Mesendoderm (in vitro differentiated cells): ENCODE data around the gene C8G.

Experiments used
- DNase-seq: peaks from one replicate; pipeline ENCODE4 v3.0.0; 2013
- H2AK5ac ChIP-seq: 2 replicates; pipeline ENCODE4 v1.6.1; 2013; ENCODE audit warnings: low read length, inconsistent platforms
- H2BK120ac ChIP-seq: 2 replicates; pipeline ENCODE4 v1.6.1; 2013; ENCODE audit warnings: low read depth, mild to moderate bottlenecking, low read length, moderate library complexity, mixed read lengths
- H2BK15ac ChIP-seq: replicated peaks from 2 replicates; pipeline ENCODE4 v1.6.1; 2013; ENCODE audit warnings: low read depth, mild to moderate bottlenecking, moderate library complexity
- H2BK5ac ChIP-seq: 2 replicates; pipeline ENCODE4 v1.6.1; 2013; ENCODE audit warnings: low read length, inconsistent platforms
- H3K18ac ChIP-seq: 2 replicates; pipeline ENCODE4 v1.6.1; 2013; ENCODE audit warnings: mild to moderate bottlenecking, low read length, mixed read lengths
- H3K23ac ChIP-seq: one replicate; pipeline ENCODE4 v1.6.1; 2013; ENCODE audit warnings: low read length
- H3K27ac ChIP-seq: 2 replicates; pipeline ENCODE4 v1.5.1; 2013; ENCODE audit warnings: low read depth, mild to moderate bottlenecking, inconsistent platforms, low read length, moderate library complexity
- H3K27me3 ChIP-seq: 2 replicates; pipeline ENCODE4 v1.6.1; 2013; ENCODE audit warnings: low read length, control low read depth, mild to moderate bottlenecking, inconsistent platforms; ENCODE audit not compliant: insufficient read depth, poor library complexity
- H3K36me3 ChIP-seq: 2 replicates; pipeline ENCODE4 v1.6.1; 2013; ENCODE audit warnings: low read length, inconsistent platforms; ENCODE audit not compliant: control insufficient read depth, insufficient read depth
- H3K4ac ChIP-seq: one replicate; pipeline ENCODE4 v1.6.1; 2013; ENCODE audit warnings: low read depth, mild to moderate bottlenecking, low read length, moderate library complexity
- H3K4me1 ChIP-seq: 2 replicates; pipeline ENCODE4 v1.6.1; 2013; ENCODE audit warnings: low read depth, low read length, inconsistent platforms; ENCODE audit not compliant: control insufficient read depth
- H3K4me2 ChIP-seq: 2 replicates; pipeline ENCODE4 v1.6.1; 2013; ENCODE audit warnings: low read length
- H3K4me3 ChIP-seq: 2 replicates; pipeline ENCODE4 v1.5.1; 2013; ENCODE audit warnings: mild to moderate bottlenecking, low read length
- H3K56ac ChIP-seq: one replicate; pipeline ENCODE4 v1.6.1; 2013; ENCODE audit warnings: low read length
- H3K79me1 ChIP-seq: 2 replicates; pipeline ENCODE4 v1.6.1; 2013; ENCODE audit warnings: low read length, inconsistent platforms
- H3K79me2 ChIP-seq: 2 replicates; pipeline ENCODE4 v1.6.1; 2013; ENCODE audit warnings: mild to moderate bottlenecking, low read length; ENCODE audit not compliant: control insufficient read depth, insufficient read depth
- H3K9ac ChIP-seq: 2 replicates; pipeline ENCODE4 v1.6.1; 2013; ENCODE audit warnings: low read length, inconsistent platforms
- H4K5ac ChIP-seq: one replicate; pipeline ENCODE4 v1.6.1; 2013; ENCODE audit warnings: low read length
- H4K8ac ChIP-seq: one replicate; pipeline ENCODE4 v1.6.1; 2013; ENCODE audit warnings: low read depth, mild to moderate bottlenecking, control low read depth, low read length, moderate library complexity
- WGBS: extraction: QIAGEN DNeasy Blood & Tissue Kit; methylation state at CpG from one replicate; pipeline ENCODE4 v1.1.7; 2013; ENCODE audit warnings: low lambda C conversion rate, missing lambda C conversion rate; ENCODE audit not compliant: insufficient coverage; ENCODE audit errors: extremely low coverage; 5-methylcytosine and 5-hydroxymethylcytosine counted together

Gene C8G

DNA sequence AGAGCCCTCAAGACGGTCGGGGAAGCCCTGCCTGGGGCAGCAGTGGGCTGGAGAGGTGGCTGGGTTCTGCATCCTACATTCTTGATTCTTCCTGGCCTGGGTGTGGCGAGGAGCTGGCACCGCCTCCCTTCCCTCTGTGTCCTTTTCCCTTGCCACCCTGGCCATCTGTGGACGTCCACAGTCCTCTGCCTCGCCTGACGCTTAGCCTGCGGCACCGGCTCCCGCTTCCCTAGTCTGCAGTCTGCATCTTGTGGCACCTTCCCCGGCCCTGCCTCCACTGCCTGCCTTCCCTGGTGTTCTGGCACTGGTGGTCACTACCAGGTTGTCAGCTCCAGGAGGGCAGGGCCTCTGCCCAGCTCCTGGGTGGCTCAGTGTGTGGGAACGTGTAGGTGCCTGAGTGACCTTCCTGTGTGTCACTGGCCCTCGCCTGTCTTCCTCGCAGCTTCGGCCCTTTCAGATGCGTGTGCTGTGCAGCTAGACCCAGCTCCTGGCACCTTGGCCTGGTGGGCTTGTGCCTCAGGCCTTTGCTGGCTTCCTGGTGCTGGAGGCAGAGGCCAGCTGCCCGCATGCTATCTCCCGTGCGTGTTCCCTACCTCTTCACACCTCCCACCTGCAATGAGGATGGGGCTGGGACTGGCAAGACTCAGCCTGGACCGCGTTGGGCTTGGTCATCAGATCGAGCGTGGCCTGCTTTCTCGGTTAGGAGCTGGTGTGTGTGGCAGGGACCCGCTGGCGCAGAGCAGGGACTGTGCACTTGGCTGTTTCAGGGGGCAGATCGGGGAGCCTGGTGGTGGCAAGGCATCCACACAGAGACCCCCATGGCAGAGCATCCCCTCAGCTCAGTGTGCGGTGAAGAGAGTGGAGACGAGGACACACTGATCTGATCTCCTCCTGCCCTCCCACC lies 37.8 kb upstream of the C8G start:
- Histone ChIP-seq H2BK15ac (no peak overlapping the region), H2BK120ac (no peak overlapping the region), H4K8ac (no peak overlapping the region), H2AK5ac (no peak overlapping the region), H3K23ac (no peak overlapping the region), H3K4ac (no peak overlapping the region), H3K36me3 (peaks cover 5% of the 10 kb centered on the region), H3K79me2 (no peaks in the 10 kb centered on the region), H3K79me1 (no peaks in the 10 kb centered on the region), H3K4me1 (no peaks in the 10 kb centered on the region), H3K27ac (no peak overlapping the region), H2BK5ac (no peak overlapping the region), H3K9ac (no peak overlapping the region), H3K56ac (no peak overlapping the region), H3K4me2 (no peak overlapping the region), H3K4me3 (no peak overlapping the region), H3K27me3 (no peaks in the 10 kb centered on the region), H3K18ac (no peak overlapping the region), H4K5ac (no peak overlapping the region)
- no CpG with 5 or more reads among the region's 29 CpGs for WGBS
- no peak for DNase-seq

DNA sequence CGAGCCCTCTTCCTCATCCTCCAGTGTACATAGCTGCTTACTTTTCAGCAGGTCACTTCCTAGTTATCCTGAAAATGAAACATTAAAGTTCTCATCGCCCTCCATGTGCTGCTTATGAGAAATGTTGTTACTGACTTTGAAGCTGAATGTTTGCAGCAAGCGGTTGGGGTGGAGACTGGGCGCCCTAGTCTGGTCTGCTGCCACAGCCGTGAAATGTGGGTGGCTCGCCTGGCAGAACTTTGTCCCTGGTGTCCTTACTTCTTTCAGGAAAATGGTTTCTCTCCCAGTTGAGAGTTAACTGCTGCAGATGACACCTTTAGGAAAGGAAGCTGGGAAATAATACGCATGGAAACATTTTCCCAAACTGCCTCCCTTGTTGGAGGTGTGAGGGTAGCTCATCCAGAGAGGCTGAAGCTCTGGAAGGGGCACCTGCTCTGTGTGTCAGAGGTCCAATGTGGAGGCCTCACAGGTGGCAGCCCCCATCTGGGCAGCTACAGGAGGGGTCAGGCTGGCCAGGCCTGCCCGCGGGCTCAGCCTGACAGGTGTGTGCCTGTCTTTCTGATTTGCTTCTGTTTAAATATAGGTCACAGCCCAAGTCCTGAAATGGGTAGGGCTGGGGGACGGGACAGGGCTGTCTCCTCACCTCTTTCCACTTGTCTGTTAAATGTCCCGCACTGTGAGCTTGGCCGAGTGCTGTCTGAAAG lies 34.7 kb upstream of the C8G start:
- peaks cover 8% of the 10 kb centered on the region for H3K36me3 ChIP-seq

DNA sequence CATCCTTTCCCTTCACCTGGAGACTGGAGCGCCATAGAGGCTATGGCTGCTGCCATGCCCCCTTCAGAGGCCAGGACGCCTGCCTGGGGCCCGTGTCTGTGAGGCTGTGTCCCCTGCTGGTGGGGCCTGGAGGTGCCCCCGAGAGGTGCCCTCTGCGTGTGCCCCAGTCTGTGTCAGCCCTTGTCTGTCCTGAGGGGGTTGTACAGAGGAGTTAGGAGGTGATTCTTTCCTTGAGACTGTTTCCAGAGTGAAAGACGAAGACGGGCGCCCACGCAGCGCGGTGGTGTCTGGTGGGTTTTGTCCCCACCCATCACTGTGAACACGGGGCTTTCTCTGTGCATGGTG lies 34.2 kb upstream of the C8G start:
- no peak overlapping the region for H3K18ac ChIP-seq
- H4K8ac ChIP-seq: no peak overlapping the region
- H3K4me1 ChIP-seq: no peaks in the 10 kb centered on the region
- H3K9ac ChIP-seq: no peak overlapping the region
- no peak overlapping the region for H3K4me2 ChIP-seq
- H4K5ac ChIP-seq: no peak overlapping the region
- no peak overlapping the region for H2AK5ac ChIP-seq
- no peaks in the 10 kb centered on the region for H3K27me3 ChIP-seq
- H3K4me3 ChIP-seq: no peak overlapping the region
- H2BK5ac ChIP-seq: no peak overlapping the region
- H3K79me2 ChIP-seq: peaks cover 2% of the 10 kb centered on the region
- H2BK15ac ChIP-seq: no peak overlapping the region
- no peak overlapping the region for H3K4ac ChIP-seq
- no peaks in the 10 kb centered on the region for H3K79me1 ChIP-seq
- WGBS: no CpG with 5 or more reads among the region's 12 CpGs
- H2BK120ac ChIP-seq: no peak overlapping the region
- H3K36me3 ChIP-seq: peaks cover 8% of the 10 kb centered on the region
- no peak overlapping the region for H3K56ac ChIP-seq
- no peak overlapping the region for H3K23ac ChIP-seq
- no peak for DNase-seq
- H3K27ac ChIP-seq: no peak overlapping the region

More for the DNA sequence above, 34.7 kb upstream of the C8G start:
- WGBS: no CpG with 5 or more reads among the region's 12 CpGs
- no peak overlapping the region for H4K8ac ChIP-seq
- no peak overlapping the region for H2BK15ac ChIP-seq
- H3K4me3 ChIP-seq: no peak overlapping the region
- no peaks in the 10 kb centered on the region for H3K27me3 ChIP-seq
- H3K4ac ChIP-seq: no peak overlapping the region
- no peaks in the 10 kb centered on the region for H3K4me1 ChIP-seq
- no peak overlapping the region for H3K9ac ChIP-seq
- no peak overlapping the region for H2BK5ac ChIP-seq
- no peak for DNase-seq
- no peak overlapping the region for H3K23ac ChIP-seq
- H4K5ac ChIP-seq: no peak overlapping the region
- no peak overlapping the region for H2AK5ac ChIP-seq
- no peak overlapping the region for H3K18ac ChIP-seq
- H3K27ac ChIP-seq: no peak overlapping the region
- H3K79me1 ChIP-seq: no peaks in the 10 kb centered on the region
- H3K4me2 ChIP-seq: no peak overlapping the region
- H2BK120ac ChIP-seq: no peak overlapping the region
- no peak overlapping the region for H3K56ac ChIP-seq
- H3K79me2 ChIP-seq: no peaks in the 10 kb centered on the region

GRCh38 chr9:136913701-136914438 lies 31.2 kb upstream of the C8G start:
- Histone ChIP-seq H4K8ac (no peak overlapping the region), H3K4me3 (no peak overlapping the region), H3K9ac (no peak overlapping the region), H3K4ac (no peak overlapping the region), H3K23ac (no peak overlapping the region), H3K56ac (no peak overlapping the region), H2AK5ac (no peak overlapping the region), H2BK5ac (no peak overlapping the region), H3K27ac (no peak overlapping the region), H2BK15ac (no peak overlapping the region), H4K5ac (no peak overlapping the region), H3K4me1 (no peaks in the 10 kb centered on the region), H2BK120ac (no peak overlapping the region), H3K27me3 (no peaks in the 10 kb centered on the region), H3K79me2 (peaks cover 2% of the 10 kb centered on the region), H3K36me3 (peaks cover 15% of the 10 kb centered on the region), H3K79me1 (no peaks in the 10 kb centered on the region), H3K18ac (no peak overlapping the region), H3K4me2 (no peak overlapping the region)
- no CpG with 5 or more reads among the region's 17 CpGs for WGBS
- DNase-seq: no peak

GRCh38 chr9:136915632-136916329 lies 29.3 kb upstream of the C8G start:
- DNase-seq: no peak

More at GRCh38 chr9:136915632-136916329, 29.3 kb upstream of the C8G start:
- peaks cover 13% of the 10 kb centered on the region for H3K36me3 ChIP-seq
- H2BK120ac ChIP-seq: no peak overlapping the region
- H2AK5ac ChIP-seq: no peak overlapping the region
- H3K56ac ChIP-seq: no peak overlapping the region
- no peak overlapping the region for H2BK5ac ChIP-seq
- no peak overlapping the region for H3K9ac ChIP-seq
- whole genome bisulfite sequencing: no CpG with 5 or more reads among the region's 21 CpGs
- H3K18ac ChIP-seq: no peak overlapping the region
- H3K27me3 ChIP-seq: no peaks in the 10 kb centered on the region
- no peak overlapping the region for H3K4ac ChIP-seq
- no peaks in the 10 kb centered on the region for H3K79me1 ChIP-seq
- peaks cover 2% of the 10 kb centered on the region for H3K79me2 ChIP-seq
- no peak overlapping the region for H3K23ac ChIP-seq
- H3K4me1 ChIP-seq: no peaks in the 10 kb centered on the region
- no peak overlapping the region for H3K4me3 ChIP-seq
- no peak overlapping the region for H3K4me2 ChIP-seq
- H4K5ac ChIP-seq: no peak overlapping the region
- no peak overlapping the region for H4K8ac ChIP-seq
- H2BK15ac ChIP-seq: no peak overlapping the region
- no peak overlapping the region for H3K27ac ChIP-seq
